HFF-Myc (cell line): ENCODE results near the gene CAMTA1.

Source experiments
- DNase-seq: peaks from one replicate; pipeline ENCODE4 v3.0.0-alpha.2; 2011; ENCODE audit warnings: low read depth; ENCODE audit errors: extremely low read depth
- H3K4me3 ChIP-seq: replicated peaks from 2 replicates; pipeline ENCODE4 v1.5.1; 2011; ENCODE audit warnings: low read depth, mild to moderate bottlenecking, control low read depth, low read length
- CTCF ChIP-seq: IDR thresholded peaks from 2 replicates; pipeline ENCODE4 v1.5.1; 2012; ENCODE audit warnings: mild to moderate bottlenecking, low read depth, low read length, control low read depth; ENCODE audit errors: missing control alignments

The CAMTA1 gene

DNA sequence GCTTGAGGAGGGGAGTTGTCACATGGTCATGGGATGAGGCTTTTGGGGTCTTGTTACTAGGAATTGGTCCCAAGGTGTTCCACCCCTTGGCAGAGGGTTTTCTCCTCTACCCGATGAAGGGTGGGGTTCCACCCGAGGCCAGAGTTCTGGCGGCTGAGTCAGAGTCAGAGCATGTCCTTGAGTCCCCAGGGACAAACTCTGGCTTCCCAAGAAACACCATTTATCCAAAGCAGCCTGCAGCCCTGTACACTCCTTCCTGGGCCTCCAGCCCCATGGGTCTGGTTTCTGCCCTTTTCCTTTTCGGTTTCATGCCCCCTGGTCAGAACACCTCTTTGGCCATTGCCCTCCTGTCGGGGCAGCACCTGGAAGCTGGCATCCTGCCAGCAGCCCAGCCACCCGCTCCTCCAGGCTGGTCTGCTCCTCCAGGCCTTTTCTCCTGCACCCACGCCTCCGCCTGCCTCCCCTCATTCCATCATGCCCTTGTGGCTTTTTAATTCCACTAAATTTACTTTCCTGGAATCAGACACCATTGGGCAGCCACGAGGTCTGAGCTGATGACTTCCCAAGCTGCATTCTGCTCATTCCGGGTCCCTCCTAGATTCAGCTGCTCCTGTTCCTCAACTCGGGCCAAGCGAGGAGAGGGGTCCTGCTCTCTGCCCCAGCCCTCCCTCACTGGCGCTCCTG lies 684.1 kb downstream of the CAMTA1 start:
- TF ChIP-seq CTCF, result no peak
- no peak overlapping the region for H3K4me3 ChIP-seq
- no peak for DNase-seq

DNA sequence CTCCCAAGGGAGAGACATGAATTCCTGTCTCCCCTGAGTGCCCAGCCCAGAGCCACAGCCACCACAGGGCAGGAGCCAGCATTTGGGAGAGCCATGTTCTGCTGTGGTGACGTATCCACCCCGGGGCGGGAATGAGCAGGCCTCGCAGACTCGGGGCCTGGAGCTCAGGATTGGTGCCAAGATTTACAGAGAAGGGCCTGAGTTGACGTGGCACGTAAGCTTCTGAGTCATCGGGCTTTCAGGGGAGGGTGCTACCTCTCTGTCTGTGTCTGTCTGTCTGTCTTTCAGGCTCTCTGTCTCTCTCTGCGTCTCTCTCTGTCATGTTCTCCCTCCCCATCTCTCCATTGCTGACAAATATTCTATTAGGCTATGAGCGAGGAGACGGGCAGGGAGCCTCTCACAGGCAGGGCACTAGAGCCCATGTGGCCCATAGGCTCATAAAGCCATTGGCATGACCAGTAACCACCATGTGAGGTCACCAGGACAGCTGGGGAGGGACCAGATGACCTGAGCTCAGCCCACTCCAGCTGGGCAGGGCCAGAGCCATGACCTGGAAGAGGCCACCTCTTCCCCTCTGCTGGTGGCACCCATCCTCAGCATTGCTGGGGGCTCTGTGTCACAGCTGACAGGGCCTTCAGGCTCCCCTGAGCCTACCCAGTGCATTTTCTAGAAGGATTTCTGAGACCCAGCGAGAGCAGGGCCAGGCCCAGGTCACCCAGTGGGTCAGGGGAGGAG lies 685.8 kb downstream of the CAMTA1 start:
- TF ChIP-seq CTCF, result no peak
- DNase-seq, result peak; percentile 95
- H3K4me3 ChIP-seq, result no peak overlapping the region

GRCh38 chr1:7471836-7472235 lies 686.6 kb downstream of the CAMTA1 start:
- H3K4me3 ChIP-seq, result no peak overlapping the region
- DNase-seq, result no peak
- no peak for TF ChIP-seq CTCF

- DNase-seq, result no peak
- TF ChIP-seq CTCF, result no peak
Measured at GRCh38 chr1:7473223-7474142, 688.2 kb downstream of the CAMTA1 start.

DNA sequence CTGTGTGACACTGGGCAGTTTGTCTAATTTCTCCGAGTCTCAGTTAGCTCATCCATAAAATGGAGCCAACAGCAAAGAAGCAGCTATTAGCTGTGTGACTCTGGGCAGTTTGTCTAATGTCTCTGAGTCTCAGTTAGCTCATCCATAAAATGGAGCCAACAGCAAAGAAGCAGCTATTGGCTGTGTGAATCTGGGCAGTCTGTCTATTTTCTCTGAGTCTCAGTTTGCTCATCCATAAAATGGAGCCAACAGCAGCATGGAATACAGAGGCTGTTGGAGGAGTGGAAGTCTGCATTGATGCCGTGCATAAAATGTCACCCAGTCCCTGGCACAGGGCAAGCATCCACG lies 688.9 kb downstream of the CAMTA1 start:
- TF ChIP-seq CTCF, result no peak
- H3K4me3 ChIP-seq, result no peak overlapping the region
- DNase-seq, result no peak

More at GRCh38 chr1:7473223-7474142, 688.2 kb downstream of the CAMTA1 start:
- H3K4me3 ChIP-seq, result no peak overlapping the region

DNA sequence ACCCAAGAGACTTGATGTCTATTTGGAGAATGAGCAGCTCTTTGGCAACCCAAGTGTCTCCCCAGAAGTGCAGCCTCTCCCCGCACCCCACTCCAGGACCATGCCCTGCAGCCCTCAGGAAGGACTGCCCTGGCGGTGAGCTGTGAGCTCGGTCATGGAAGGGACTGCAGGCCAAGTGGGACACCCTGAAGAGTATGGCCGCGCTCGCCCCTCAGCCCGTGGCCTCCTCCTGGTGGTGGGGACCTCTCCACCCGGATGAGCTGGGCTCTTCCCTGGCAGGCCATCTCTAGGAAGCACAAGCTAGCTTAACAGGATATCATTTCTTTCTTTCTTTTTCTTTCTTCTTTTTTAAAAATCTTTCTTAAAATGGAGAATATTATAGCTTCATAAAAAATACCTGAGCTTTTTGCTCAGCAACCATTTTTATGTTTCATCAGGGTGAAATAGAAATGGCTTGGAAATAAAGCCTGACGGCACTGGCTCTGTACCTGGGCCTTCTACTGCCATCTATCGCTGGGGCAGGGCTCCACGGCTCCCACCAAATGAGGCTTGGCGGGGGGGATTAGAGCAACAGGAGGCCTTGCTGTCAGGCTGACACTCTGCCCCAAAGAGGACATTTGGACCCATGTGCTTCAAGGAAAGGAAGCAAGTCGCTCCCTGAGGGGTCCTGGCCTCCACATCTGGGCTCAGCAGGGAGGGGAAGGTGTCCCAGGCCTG lies 689.7 kb downstream of the CAMTA1 start:
- TF ChIP-seq CTCF, result peak; percentile 28

More for the DNA sequence above, 689.7 kb downstream of the CAMTA1 start:
- no peak overlapping the region for H3K4me3 ChIP-seq
- DNase-seq, result no peak
